Stimulated activated CD4-positive, alpha-beta T cell treated with anti-CD3 and anti-CD28 coated beads, TNF-alpha, amount 100 ng/mL, for 4 hours (primary cell): ENCODE measurements around the gene ETV3.
"Not testable (repeated sequence)": the region's sequence is repeated elsewhere in the genome, so short reads cannot be mapped to it uniquely, and the experiment has no call there.

Experiments used
- DNase-seq, 3 experiments: peaks; one replicate each; pipeline ENCODE4 v3.0.0-alpha.2; 2020; ENCODE audit warnings: low read depth in 3 of 3

The ETV3 gene

DNA sequence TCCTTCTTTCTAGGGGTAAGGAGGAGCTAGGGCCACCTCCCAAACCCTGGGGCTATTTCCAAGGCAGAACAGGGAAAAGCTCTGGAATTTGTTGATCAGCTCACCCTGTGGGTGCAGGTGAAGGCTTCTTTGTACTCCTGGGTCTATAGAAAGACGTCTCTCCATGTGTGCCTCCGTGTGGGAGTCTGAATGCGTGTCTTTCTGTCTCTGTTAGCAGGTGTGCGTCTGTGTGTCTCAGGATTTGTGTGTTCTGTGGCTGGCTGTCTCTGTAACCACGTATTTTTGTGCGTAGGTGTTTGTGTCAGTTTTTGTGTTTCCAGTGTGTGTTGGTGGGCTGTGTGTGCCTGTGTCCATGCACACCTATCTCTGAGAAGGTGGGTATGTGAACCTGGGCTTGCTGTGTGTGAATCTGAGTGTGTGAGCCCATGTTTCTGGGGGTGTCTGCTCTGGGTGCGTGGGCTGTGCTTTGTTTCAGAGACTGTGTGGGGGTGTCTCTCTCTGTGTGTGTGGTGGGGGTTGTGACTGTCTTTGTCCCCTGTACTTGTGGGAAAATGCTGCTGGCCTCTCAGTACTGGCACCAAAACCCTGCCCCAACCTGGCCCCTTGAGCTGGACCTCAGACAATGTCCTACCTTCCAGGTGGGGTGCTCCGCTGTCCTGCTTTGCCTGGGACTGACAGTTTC is 25.9 kb downstream of the ETV3 start:
- no peak for DNase-seq

DNA sequence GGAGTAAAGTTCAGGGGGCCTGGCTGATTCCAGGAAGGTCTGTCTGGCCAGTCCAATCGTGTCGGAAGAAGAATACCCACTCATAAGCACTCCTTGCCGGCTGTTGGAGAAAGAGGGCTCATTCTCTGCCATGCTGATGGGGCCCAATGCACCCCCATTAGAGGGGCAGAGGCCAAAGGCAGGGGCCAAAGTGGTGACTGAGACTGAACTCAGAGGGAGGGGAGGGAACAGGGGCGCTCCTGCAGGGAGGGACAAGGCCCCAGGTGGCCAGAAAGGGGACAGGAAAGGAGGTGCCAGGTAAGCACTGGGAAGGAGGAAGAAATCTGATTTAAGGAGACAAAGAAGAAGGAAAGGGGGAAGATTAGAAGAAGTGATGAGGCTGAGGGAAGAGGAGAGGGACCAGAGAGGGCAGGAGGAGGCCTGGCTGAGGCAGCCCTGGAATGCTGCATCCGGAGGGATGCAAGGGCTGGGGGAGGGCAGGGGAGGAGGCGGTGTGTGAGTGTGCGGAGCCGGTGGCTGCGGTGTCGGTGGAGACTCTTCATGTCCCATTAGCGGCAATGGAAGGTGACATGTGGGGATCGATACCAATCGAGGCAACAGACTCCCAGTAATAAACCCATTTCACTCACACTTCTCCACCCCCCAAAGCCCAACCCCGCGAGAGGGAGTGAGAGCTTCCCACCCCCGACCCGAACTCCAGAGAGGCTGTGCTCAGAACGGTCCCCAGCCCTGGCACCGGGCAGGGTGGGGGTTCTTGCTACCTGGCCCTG is 26.6 kb downstream of the ETV3 start:
- no peak for DNase-seq

DNA sequence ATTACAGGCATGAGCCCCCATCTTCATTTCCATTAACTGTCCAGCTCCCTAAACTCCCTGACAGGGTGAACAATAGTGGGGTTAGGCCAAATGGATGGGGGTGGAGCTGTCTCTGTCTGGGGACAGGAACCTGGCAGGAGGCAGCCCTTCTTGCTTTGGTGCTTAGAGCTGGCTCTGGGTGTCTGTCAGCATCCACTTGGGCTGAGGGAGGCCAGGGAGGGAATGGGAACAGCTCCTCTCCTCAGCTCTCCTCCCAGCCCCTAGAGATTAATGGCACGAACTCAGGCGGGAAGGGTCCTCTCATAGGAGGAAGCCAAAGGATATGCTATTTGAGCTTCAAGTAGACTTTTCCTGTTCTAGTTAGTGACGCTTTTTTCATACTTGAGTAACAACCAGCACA is 27.5 kb downstream of the ETV3 start:
- no peak for DNase-seq

DNA sequence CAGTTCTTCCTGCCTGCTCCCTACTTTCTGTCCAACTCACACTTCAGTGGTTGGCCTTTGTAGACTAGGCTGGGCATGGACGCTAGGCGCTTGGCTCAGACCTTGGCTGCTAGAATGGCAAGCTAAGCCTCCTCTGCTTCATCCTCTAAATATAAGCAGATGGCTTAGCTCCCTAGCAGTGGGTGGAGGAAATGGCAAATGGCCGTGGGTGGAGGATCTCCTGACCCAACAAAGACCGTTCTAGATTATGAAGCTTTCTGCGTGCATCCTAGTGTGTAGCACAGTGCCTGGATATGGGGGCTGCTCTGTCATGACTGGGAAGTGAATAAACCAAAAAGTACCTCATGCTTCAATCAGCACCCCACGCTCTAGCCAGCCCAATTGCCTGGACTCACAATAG is 28.2 kb downstream of the ETV3 start:
- DNase-seq = no peak

DNA sequence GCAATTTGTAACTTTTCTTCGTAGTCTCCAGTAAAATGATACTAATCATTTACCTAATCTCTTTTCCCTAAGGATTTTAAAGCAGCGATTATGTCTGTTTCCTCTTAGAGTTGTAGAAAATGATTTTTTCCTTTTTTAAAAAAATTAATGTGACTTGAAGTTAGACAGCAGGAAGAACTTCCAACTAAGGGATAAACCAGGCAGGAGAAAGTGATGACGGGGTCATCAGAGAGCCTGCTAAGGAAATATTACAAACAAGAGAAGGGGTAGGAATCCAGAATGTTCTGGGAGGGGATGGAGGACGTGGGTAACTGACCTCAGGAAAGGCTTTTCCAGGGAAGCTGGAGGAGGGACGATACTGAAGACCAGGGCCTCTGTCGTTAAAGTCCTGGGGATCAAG is 29.7 kb downstream of the ETV3 start:
- DNase-seq = no peak

DNA sequence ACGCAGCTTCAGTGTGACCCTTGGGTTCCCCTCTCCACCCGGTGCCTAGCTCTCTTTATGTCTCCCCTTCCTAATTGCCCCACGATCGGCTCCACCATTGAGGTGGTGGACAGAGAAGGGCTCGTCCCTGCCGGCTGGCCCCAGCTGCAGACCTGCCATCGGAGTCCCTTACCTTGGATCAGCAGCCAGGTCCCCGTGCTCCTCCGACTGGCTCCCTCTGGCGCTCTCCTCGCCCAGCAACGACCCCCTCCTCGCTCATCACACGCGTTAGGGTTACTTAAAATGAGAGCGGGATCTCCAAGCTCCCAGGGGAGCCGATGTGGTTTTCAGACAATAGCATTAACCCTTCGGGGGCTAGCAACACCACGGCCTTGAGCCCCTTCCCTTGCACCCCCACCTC is 30.5 kb downstream of the ETV3 start:
- no peak for DNase-seq

DNA sequence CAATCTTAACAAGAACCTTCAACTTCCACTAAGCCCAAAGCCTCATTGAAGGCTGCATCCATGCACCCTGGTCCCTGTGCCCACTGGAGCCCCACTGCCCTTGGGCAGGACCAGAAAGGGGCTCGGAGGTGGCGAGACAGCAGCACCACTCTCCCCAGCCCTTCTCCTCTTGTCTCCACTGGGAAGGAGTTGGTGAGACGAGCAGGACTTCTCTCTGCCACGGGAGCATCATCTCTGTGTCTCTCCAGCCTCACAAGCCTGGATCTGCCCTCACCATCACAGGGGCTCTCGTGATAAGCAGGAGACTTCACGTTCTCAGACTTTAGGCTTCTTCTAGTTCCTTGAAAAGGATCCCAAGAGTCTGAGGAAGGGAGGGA is 31.4 kb downstream of the ETV3 start:
- no peak for DNase-seq

DNA sequence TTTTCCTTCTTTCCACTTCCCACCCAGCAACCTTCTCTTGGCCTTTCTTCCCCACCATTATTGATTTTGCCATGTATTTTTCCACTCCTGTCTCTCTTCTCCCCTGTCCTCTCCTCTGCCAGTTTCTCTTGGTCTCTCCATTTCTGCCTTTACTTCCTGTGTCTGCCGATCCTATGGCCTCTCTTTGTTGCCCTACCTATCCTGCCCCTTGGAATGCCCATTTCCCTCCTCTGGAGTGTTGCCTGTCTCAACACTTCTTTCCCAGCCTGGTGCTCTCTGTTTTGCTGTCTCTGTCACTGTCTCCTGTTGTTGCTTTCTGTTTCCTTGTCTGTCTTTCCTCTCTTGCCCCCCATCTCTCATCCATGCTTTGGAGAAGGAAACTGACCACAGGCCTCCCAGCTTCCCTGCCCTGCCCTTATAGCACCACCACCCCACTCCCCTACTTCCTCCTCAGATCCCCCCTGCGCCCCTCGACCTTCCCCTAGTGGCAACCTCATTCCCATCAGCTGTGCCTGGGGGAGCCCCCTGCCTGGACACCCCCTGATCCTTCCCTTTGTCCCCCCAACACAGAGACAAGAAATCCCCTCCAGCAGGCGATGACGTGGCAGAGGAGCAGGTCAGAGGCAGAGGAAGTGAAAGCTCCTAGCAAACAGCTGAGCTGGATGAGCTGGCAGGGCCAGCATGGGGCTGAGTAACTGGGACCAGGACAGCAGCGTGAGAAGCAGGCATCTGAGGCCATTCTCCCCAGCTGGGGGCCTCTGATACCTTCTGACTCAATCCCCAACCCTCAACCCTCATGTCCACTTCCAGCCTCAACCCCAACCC is 32.0 kb downstream of the ETV3 start:
- DNase-seq = no peak

DNA sequence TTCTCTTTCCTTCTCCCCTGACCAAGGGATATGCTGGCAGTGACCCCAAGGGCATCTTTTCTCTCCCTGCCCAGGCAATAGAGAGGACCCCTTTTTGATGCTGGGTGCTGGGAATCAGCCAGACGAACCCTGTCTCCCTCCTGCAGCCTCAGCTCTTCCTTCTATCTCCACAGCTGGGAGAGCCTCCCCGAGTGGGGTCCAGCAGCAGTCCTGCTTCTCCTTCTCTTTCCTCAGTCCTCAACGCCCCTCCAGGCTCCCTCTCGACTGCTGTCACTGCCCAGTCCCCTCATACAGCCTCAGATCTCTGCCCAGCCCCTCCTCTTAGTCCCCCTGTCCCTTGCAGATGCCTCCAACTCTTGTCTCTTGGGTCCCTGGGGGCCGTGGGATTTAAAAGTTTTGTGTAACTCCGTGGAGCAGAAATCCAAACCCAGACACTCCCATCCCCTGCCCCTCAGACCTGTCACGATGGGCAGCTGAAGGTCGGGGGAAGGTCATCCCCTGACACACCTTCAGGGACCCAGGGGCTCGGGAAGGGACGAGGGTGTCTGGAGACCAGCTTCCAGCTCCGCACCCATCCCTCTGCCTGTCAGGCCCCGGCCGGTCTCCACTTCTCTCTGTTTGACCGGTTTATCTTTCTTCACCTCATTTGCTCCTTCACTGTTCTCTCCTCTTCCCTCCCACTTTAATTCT is 32.8 kb downstream of the ETV3 start:
- no peak for DNase-seq

DNA sequence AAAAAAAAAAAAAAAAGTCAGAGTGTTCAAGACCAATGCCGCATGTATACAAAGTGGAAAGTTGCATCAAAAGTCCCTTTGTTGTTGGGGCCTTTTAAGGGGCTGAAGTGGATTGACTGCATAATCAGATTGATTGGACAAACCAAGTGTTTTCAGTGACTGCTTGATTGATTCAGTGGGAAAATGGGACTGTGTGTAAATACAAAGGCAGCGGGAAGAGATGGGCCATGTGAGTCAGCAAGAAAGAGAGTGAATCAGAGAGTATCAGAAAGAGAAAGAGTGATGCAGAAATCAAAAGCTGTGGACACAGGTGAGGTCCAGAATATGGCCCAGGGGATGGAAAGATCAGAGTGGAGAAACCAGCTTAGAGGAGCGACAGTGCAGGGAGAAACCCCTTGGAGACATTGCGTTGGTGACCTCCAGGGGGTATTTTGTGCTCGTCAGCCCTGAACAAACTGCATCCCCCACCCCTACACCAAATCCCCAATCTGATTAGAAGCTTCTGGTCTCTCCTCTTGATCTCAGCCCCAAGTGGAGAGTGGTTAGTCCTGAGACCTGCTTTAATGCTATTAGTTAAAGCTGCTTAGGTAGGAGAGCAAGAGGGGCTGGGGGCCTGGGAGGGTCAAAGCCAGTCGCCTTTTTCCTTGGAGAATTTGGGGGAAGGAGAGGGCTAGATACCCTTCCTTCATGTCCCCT is 33.4 kb downstream of the ETV3 start:
- no peak for DNase-seq

DNA sequence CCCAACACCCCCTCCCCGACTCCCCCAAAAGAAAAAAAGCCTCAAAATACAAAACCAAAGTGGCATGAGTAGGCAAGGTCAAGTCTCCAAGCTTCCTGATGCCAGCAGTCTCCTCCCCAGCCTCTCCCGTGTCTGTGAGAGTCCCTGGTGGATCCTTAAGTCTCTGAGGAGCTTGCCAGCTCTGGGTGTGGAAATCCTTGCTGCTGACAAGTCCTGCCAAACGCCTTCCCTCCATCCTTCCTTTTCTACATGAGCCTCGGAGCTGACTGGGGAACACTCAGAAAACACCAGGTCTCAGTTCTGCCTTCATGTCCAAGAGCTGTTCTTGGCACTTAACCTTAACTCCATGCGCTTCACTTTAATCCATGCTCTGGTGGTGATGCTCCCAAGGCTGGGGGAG is 34.9 kb downstream of the ETV3 start:
- no peak for DNase-seq

DNA sequence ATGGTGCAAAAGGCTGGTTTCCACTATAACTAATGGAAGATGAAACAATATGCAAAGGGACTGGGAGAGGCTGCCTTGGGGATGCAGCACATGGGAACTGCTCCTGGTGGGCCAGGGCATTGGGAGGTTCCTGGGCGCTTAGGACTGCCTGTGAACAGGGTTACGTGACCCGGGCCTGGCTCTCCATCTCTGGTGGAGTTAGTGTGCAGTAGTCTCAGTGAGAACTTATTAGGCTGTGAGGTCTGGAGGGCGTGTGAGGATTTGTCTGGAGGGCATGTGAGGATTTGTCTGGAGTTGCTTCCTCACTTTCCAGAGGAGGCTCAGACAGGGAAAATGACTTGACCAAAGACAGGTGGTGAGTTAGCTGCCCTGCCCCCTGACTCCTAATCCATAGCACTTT is 37.0 kb downstream of the ETV3 start:
- no peak for DNase-seq

DNA sequence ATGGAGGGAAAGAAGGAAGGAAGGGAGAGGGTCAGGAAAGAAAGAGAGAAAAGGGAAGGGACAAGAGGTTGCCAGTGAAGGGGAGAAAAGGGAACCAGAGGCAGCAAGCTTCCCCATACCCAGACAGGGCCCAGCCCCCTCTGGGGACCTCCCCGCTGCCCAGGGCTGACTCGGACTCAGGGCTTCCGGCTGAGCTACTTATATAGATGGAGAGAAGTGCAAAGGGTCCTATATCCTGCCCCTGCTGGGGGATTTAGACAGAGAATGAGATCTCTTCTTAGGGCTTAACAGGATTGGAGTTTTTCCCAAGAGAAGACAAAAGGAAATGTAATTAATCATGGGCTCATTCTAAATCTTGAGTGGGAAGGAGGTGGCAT is 38.6 kb downstream of the ETV3 start, which contains the start of gene ETV3L:
Gene ETV3L, minus strand, starts transcription at position 176 of the 377 bp plus-strand sequence. CDS start 285 bp downstream, outside the sequence.
- no peak for DNase-seq

DNA sequence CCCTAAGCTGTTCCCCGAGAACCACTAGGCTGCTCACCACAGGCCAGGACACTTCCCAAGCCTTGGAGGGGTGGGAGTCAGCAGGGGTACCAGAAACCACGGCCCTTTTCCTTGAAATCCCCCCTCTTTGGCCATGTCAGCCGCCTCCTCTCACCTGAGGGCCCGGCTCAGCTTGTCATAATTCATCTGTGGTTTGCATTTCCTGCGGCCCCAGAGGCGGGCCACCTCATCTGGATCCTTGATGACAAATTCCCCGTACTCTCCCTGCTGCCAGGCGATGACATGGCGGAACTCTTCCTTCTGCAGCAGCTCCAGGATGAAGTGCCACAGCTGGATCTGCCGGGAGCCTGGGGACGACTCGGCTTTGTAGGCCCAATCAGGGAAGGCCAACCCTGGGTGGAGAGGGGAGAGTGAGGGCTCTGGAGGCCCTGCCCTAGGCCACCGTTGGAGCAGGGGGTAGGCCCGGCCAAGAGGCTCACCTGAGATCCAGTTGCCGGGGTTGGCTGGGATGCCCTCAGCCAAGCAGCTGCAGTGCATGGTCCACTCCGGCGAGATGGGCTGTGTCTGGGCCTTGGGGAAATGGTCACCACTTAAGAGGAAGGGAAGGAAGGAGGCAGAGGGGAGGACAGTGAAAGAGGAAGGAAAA is 39.1 kb downstream of the ETV3 start:
- not testable (repeated sequence) for DNase-seq

DNA sequence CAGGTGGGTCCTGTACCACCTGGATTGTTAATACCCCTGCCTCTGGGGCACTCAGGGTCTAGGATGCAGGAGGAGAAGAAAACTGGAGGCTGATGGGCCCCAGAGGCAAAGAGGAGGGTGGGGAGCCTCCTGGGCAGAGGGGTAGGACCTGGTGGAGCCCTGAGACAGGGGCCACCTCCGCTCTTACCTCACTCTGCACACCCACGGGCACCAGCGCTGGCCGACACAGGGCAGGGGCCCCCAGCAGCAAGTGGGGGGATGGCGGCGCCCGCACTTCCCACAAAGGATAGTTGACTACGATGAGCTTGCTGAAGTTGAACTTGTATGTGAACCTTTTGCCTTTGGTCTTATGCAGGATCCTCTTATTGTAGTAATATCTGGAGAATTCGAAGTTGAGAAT is 39.7 kb downstream of the ETV3 start:
- no peak for DNase-seq

DNA sequence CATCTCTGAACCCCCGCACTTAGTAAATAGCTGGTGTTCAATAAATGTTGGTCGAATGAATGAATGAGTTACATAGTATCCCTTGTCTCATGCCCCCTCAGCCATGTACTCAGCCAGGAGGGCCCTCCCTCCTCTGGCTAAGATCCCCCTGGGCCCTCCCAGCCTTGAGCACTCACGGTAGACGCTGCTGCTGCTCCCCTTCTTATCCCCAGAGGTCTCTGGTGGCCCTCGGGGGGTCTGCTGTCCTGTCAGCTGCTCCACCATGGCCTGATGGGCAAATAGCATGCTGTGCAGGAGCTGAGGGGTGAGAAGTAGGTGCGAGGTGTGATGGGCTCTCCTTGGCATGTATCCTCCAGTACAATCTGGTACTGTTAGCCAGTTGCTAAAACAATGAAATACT is 40.5 kb downstream of the ETV3 start:
- DNase-seq = no peak

DNA sequence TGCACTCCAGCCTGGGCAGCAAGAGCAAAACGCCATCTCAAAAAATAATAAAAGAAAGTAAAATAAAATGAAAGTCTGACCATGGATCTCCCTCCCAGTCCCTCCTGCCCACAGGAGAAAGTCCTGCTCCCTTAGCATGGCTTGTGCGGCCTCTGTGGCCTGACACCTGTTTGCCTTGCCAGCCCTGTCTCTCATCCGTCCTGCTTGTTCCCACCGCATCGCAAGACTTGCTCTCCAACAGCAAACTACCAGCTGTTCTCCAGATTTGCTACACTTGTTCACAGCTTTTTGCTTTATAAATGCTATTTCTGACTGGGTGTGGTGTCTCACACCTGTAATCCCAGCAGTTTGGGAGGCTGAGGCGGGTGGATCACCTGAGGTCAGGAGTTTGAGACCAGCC is 41.3 kb downstream of the ETV3 start:
- no peak for DNase-seq

DNA sequence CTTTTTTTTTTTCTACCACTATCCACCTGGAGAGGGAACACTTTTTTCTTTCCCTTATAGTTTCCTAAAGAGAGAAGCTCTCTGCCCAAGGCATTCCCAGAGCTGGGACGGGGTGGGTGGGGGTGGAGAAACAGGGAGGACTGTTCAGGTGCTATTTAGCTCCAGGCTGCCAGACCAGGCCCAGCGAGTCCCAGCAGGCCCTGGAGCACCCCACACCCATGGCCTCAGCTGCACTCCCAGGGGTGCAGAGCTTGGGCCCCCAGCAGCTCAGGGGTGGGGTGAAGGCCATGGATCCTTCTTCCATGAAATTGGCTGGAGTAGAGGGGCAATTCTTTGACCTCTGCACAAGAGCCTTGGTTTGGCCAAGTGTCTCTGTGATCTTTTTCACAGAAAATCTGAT is 42.6 kb downstream of the ETV3 start:
- no peak for DNase-seq

DNA sequence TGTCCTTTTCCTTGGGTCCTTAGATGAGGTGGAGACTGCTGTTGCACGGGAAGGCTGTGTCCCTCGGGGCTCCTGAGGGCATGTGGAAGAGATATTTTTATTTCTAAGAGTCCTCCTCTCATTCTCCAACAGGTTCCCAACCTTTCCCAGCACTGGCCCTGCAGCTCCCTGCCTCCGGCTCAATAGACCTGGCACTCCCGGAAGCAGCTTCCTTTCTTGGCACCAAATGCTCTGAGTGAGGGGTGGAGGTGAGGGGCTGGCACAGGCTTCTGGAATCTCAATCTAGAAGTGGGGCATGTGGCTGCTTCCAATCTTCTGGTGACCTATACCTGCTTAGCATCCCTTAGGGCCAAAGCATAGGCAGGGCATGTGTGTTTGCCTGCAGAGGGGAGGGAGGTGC is 43.1 kb downstream of the ETV3 start:
- DNase-seq = no peak

DNA sequence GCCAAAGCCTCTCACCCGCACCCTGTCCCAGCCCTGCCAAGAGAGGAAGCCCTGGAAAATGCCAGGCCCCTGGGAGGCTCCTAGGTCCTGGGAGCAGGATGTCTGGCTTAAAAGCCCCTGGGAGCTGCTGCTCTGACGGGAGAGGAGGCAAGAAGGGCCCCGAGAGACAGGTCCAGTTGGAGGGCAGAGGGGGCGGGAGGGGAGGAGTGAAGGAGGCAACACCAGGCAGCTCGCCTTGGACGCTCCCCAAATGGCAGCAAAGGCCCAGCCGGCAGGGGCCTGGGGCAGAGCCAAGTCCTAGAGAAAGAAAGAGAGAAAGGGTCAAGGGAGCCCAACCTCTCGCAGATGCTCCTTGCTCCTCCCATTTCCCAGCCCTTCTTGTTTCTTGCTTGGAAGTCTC is 45.4 kb downstream of the ETV3 start:
- no peak for DNase-seq

DNA sequence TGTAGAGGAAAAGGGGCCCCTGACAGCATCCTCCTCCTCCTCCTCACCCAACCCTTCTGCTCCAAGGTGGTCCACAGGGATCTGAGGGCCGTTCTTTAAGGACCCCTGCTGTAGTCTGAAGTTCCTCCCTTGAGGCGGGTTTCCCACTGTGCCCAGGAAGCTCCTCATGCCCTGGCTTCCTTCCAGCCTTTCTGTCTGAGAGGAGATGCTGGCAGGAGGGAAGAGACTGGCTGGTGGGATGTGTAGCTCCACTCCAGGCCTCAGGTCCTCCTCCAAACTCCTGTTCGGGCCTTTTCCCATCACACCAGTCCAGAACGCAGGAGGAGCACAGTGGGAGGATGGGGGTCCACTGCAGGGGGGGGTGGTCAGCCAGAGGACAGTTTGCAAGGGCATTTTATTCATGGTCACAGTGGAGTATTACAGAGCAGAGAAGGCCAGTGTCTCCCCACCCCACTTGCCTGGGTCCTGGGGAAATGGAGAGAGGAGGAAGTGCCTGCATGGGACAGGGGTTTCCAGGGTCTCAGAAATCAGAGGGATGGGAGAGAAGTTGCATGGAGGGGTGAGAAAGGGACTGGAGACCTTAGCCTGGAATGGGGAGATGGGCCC is 46.4 kb downstream of the ETV3 start:
- DNase-seq = no peak
